WTC11 (cell line): Measurements from ENCODE around the gene PDLIM4. TPM values are rescaled to one million over a fixed set of nuclear protein-coding genes. Genes with fewer than 3 reads are reported as not detected.

Experiments
- ATAC-seq: fragments of 200-7000 bp; cut with Tn5 transposase; 2 replicates; pipeline ENCODE4 v1.10.0; 2021; ENCODE audit warnings: mild to moderate bottlenecking, moderate library complexity
- CTCF ChIA-PET: fragments of 300-600 bp; sonication (Branson Sonifier 250); formaldehyde crosslinking; loops from one replicate; lab custom pipeline; 2021; ENCODE audit warnings: antibody characterized with exemption; lab: Charles Lee
- POLR2A ChIA-PET: fragments of 350-600 bp; sonication (Branson Sonifier 250); formaldehyde crosslinking; loops from one replicate; lab custom pipeline; 2021; ENCODE audit warnings: antibody characterized with exemption; lab: Charles Lee
- DNase-seq: peaks from one replicate; pipeline ENCODE4 v3.0.0; 2021; ENCODE audit warnings: low spot score
- H3K27ac Mint-ChIP-seq: 2 replicates; pipeline ENCODE4 v1.8.0; 2021; ENCODE audit warnings: mixed read lengths
- H3K27me3 Mint-ChIP-seq: 2 replicates; pipeline ENCODE4 v1.8.0; 2021; ENCODE audit warnings: low read depth, mild to moderate bottlenecking, moderate library complexity, mixed read lengths
- H3K36me3 Mint-ChIP-seq: 2 replicates; pipeline ENCODE4 v1.8.0; 2021; ENCODE audit warnings: mixed read lengths
- H3K4me1 Mint-ChIP-seq: 2 replicates; pipeline ENCODE4 v1.8.0; 2022; ENCODE audit warnings: mixed read lengths
- H3K4me3 Mint-ChIP-seq: 2 replicates; pipeline ENCODE4 v1.8.0; 2021; ENCODE audit warnings: mild to moderate bottlenecking, moderate library complexity, mixed read lengths
- H3K9me3 Mint-ChIP-seq: 2 replicates; pipeline ENCODE4 v1.8.0; 2021; ENCODE audit warnings: mixed read lengths
- CREM ChIP-seq: sonication (generic); formaldehyde crosslinking; IDR thresholded peaks from 2 replicates; pipeline ENCODE4 v1.8.1; 2022; ENCODE audit warnings: mild to moderate bottlenecking, missing genetic modification reagents, moderate library complexity
- FOXP1 ChIP-seq: sonication (generic); formaldehyde crosslinking; IDR thresholded peaks from 2 replicates; pipeline ENCODE4 v1.8.0; 2022; ENCODE audit warnings: missing genetic modification reagents, mild to moderate bottlenecking, moderate library complexity, borderline replicate concordance
- NR1H2 ChIP-seq: sonication (generic); formaldehyde crosslinking; IDR thresholded peaks from 2 replicates; pipeline ENCODE4 v1.9.0; 2021; ENCODE audit warnings: mild to moderate bottlenecking, moderate library complexity, missing genetic modification reagents
- SP1 ChIP-seq: sonication (generic); formaldehyde crosslinking; conservative IDR thresholded peaks from 2 replicates; pipeline ENCODE4 v1.8.1; 2022; ENCODE audit warnings: missing genetic modification reagents
- ZBTB21 ChIP-seq: sonication (generic); formaldehyde crosslinking; IDR thresholded peaks from 2 replicates; pipeline ENCODE4 v1.8.1; 2023; ENCODE audit warnings: mild to moderate bottlenecking, missing genetic modification reagents, borderline replicate concordance
- ZNF263 ChIP-seq: sonication (generic); formaldehyde crosslinking; IDR thresholded peaks from 2 replicates; pipeline ENCODE4 v1.8.1; 2022; ENCODE audit warnings: low read depth, mild to moderate bottlenecking, moderate library complexity, missing genetic modification reagents
- ZNF396 ChIP-seq: fragments of 250-450 bp; sonication (Bioruptor Pico); IDR thresholded peaks from 2 replicates; pipeline ENCODE4 v1.8.0; 2021; ENCODE audit warnings: mild to moderate bottlenecking, moderate library complexity, borderline replicate concordance
- ZSCAN18 ChIP-seq: fragments of 250-450 bp; sonication (Bioruptor Pico); IDR thresholded peaks from 2 replicates; pipeline ENCODE4 v2.1.2; 2022; ENCODE audit warnings: mild to moderate bottlenecking, moderate library complexity
- microRNA-seq: library from miRNA; unstranded; fragments of <30 nt; microRNA quantifications from one replicate; pipeline ENCODE4 v1.2.0, GENCODE V29; 2022; ENCODE audit warnings: borderline number of aligned reads
- total RNA-seq: library from RNA; stranded (reverse); gene quantifications from 3 replicates; pipeline ENCODE4 v1.2.3, GENCODE V29; 2021
- TF ChIP-seq, protein P1 (sequence below): sonication (generic); formaldehyde crosslinking; IDR thresholded peaks from 2 replicates; pipeline ENCODE4 v1.8.1; 2023; ENCODE audit warnings: mild to moderate bottlenecking, missing genetic modification reagents, moderate library complexity
- TF ChIP-seq, protein P2 (sequence below): fragments of 250-450 bp; sonication (Bioruptor Pico); IDR thresholded peaks from 2 replicates; pipeline ENCODE4 v1.8.0; 2021; ENCODE audit warnings: mild to moderate bottlenecking
- TF ChIP-seq, protein P3 (sequence below): sonication (generic); formaldehyde crosslinking; IDR thresholded peaks from 2 replicates; pipeline ENCODE4 v1.8.1; 2022; ENCODE audit warnings: missing genetic modification reagents, borderline replicate concordance

The PDLIM4 gene
- total RNA-seq, 1 experiment from 2014 or later: 11.4 TPM

DNA sequence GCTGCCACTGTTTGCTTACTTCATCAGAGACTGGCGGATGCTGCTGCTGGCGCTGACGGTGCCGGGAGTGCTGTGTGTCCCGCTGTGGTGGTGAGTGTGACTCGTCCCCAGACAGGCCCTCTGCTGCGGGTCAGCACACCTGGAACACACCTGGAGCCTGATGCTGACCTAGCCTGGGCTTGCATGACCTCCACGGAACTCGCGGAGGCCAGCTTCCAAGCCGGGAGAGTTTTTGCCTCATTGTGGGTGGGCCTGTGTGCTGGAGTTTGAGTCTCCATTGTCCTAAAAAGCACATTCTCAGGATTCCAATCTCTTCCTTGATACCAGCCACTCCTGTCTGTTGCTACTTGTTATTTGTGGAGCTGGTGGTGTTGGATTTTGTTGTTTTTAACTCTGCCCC, 64.8 kb downstream of the PDLIM4 start:
- ChIA-PET CTCF (interaction anchor here (0.8 to 2.2 kb wide), 5 partner anchors 11 to 132 kb away, joined by 3 to 9 read pairs (median 4); no protein-coding TSS in a partner anchor), POLR2A (interaction anchor here (0.7 to 2.8 kb wide), 2 partner anchors 11 to 29 kb away, joined by 4 to 10 read pairs; partner anchors contain the start of gene SLC22A4)
- peak overlapping the region; percentile 60 for H3K27ac Mint-ChIP-seq
- H3K4me3 Mint-ChIP-seq: peak overlapping the region; percentile 34; the same call in 1 of the 2 replicates
- no peaks in the 10 kb centered on the region for H3K9me3 Mint-ChIP-seq
- peaks cover 19% of the 10 kb centered on the region for H3K4me1 Mint-ChIP-seq
- ATAC-seq (peak; percentile 85), DNase-seq (peak; percentile 66)
- no peaks in the 10 kb centered on the region for H3K27me3 Mint-ChIP-seq
- TF ChIP-seq ZBTB21 (CRISPR knock-in tag) (no peak), NR1H2 (no peak), ZNF396 (CRISPR knock-in tag) (no peak), ZSCAN18 (CRISPR knock-in tag) (no peak), SP1 (CRISPR knock-in tag) (0 out of 2 replicates have a peak, but pooled peaks have one; percentile 26), CREM (CRISPR knock-in tag) (no peak), ZNF263 (no peak), FOXP1 (0 out of 2 replicates have a peak, but pooled peaks have one; percentile 35)
- TF ChIP-seq, protein P1, sequence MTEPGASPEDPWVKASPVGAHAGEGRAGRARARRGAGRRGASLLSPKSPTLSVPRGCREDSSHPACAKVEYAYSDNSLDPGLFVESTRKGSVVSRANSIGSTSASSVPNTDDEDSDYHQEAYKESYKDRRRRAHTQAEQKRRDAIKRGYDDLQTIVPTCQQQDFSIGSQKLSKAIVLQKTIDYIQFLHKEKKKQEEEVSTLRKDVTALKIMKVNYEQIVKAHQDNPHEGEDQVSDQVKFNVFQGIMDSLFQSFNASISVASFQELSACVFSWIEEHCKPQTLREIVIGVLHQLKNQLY (CRISPR knock-in tag): no peak
- TF ChIP-seq, protein P2, sequence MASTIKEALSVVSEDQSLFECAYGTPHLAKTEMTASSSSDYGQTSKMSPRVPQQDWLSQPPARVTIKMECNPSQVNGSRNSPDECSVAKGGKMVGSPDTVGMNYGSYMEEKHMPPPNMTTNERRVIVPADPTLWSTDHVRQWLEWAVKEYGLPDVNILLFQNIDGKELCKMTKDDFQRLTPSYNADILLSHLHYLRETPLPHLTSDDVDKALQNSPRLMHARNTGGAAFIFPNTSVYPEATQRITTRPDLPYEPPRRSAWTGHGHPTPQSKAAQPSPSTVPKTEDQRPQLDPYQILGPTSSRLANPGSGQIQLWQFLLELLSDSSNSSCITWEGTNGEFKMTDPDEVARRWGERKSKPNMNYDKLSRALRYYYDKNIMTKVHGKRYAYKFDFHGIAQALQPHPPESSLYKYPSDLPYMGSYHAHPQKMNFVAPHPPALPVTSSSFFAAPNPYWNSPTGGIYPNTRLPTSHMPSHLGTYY (CRISPR knock-in tag): no peak
- TF ChIP-seq, protein P3, sequence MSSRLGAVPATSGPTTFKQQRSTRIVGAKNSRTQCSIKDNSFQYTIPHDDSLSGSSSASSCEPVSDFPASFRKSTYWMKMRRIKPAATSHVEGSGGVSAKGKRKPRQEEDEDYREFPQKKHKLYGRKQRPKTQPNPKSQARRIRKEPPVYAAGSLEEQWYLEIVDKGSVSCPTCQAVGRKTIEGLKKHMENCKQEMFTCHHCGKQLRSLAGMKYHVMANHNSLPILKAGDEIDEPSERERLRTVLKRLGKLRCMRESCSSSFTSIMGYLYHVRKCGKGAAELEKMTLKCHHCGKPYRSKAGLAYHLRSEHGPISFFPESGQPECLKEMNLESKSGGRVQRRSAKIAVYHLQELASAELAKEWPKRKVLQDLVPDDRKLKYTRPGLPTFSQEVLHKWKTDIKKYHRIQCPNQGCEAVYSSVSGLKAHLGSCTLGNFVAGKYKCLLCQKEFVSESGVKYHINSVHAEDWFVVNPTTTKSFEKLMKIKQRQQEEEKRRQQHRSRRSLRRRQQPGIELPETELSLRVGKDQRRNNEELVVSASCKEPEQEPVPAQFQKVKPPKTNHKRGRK: no peak
- TF ChIP-seq, all 79 proteins: peak for 2
- H3K36me3 Mint-ChIP-seq: no peaks in the 10 kb centered on the region

Small RNA genes within 50 kb of the gene (microRNA-seq; reads per million reads assigned to microRNA genes)
- not detected for gene MIR6830

Other genes with a start within 250 kb of the PDLIM4 start
- 2.6 to 4.8 TPM (median 3.7 TPM) in 3 replicates for gene ACSL6, start 246.0 kb upstream of the PDLIM4 start, total RNA-seq
- gene IL3, start 197.0 kb upstream of the PDLIM4 start, total RNA-seq: not detected in 3 replicates
- 0.25 TPM in 1 of 3 replicates, not detected in the others for gene CSF2, start 183.9 kb upstream of the PDLIM4 start, total RNA-seq
- 15.1 to 19.0 TPM (median 17.8 TPM) in 3 replicates for gene P4HA2, start 29.8 kb upstream of the PDLIM4 start, total RNA-seq
- gene SLC22A4, start 36.7 kb downstream of the PDLIM4 start, total RNA-seq: 0.34 to 0.50 TPM (median 0.35 TPM) in 3 replicates
- 3.6 to 4.9 TPM (median 4.4 TPM) in 3 replicates for gene SLC22A5, start 112.0 kb downstream of the PDLIM4 start, total RNA-seq
- gene IRF1, start 233.1 kb downstream of the PDLIM4 start, total RNA-seq: 8.8 to 9.8 TPM (median 9.4 TPM) in 3 replicates